Endodermal cell (in vitro differentiated cells): ENCODE data around the gene LZTR1. TPM values are rescaled to one million over a fixed set of nuclear protein-coding genes. Genes with fewer than 3 reads are reported as not detected.

Experiments
- DNase-seq: peaks from one replicate; pipeline ENCODE4 v3.0.0-alpha.2; 2017
- H3K27ac ChIP-seq: 2 replicates; pipeline ENCODE4 v1.5.1; 2013; ENCODE audit warnings: mild to moderate bottlenecking, low read depth, low read length, moderate library complexity
- H3K27me3 ChIP-seq: 2 replicates; pipeline ENCODE4 v1.6.1; 2013; ENCODE audit warnings: mild to moderate bottlenecking, low read length, moderate library complexity; ENCODE audit not compliant: insufficient read depth, control insufficient read depth, poor library complexity, severe bottlenecking
- H3K36me3 ChIP-seq: 2 replicates; pipeline ENCODE4 v1.7.0; 2013; ENCODE audit warnings: mild to moderate bottlenecking, low read length, moderate library complexity; ENCODE audit not compliant: control insufficient read depth, insufficient read depth
- H3K4me1 ChIP-seq: one replicate; pipeline ENCODE4 v1.7.0; 2013; ENCODE audit warnings: low read length; ENCODE audit not compliant: control insufficient read depth, insufficient read depth
- H3K4me3 ChIP-seq: 2 replicates; pipeline ENCODE4 v1.5.1; 2013; ENCODE audit warnings: mild to moderate bottlenecking, low read length, moderate library complexity
- H3K9ac ChIP-seq: 2 replicates; pipeline ENCODE4 v1.6.1; 2013; ENCODE audit warnings: mild to moderate bottlenecking, low read length, moderate library complexity; ENCODE audit not compliant: poor library complexity, severe bottlenecking; ENCODE audit errors: extremely low read depth
- H3K9me3 ChIP-seq: 2 replicates; pipeline ENCODE4 v1.6.1; 2013; ENCODE audit warnings: mild to moderate bottlenecking, low read length, moderate library complexity; ENCODE audit not compliant: control insufficient read depth
- H3K27ac Mint-ChIP-seq: 2 replicates; pipeline ENCODE4 v1.8.0; 2020; ENCODE audit warnings: mixed read lengths
- H3K27me3 Mint-ChIP-seq: 2 replicates; pipeline ENCODE4 v1.8.0; 2021; ENCODE audit warnings: mild to moderate bottlenecking, mixed read lengths; ENCODE audit not compliant: insufficient read depth
- H3K36me3 Mint-ChIP-seq: 2 replicates; pipeline ENCODE4 v1.8.0; 2020; ENCODE audit warnings: low read depth, mixed read lengths
- H3K4me1 Mint-ChIP-seq: 2 replicates; pipeline ENCODE4 v1.8.0; 2020; ENCODE audit warnings: mixed read lengths
- H3K4me3 Mint-ChIP-seq: 2 replicates; pipeline ENCODE4 v1.8.0; 2020; ENCODE audit warnings: mild to moderate bottlenecking, moderate library complexity, mixed read lengths
- H3K9me3 Mint-ChIP-seq: 2 replicates; pipeline ENCODE4 v1.8.0; 2020; ENCODE audit warnings: mild to moderate bottlenecking, mixed read lengths
- CTCF ChIP-seq: fragments of 200-600 bp; sonication (generic); conservative IDR thresholded peaks from 2 replicates; pipeline ENCODE4 v1.5.0; 2021; ENCODE audit warnings: antibody characterized with exemption, mild to moderate bottlenecking
- WGBS, 2 experiments: methylation state at CpG; one replicate each; pipeline versions ENCODE4 v1.1.5 to v1.1.7; 2013; ENCODE audit warnings: missing lambda C conversion rate in 2 of 2, mixed read lengths in 1 of 2; ENCODE audit not compliant: insufficient coverage in 1 of 2, insufficient read length in 1 of 2; 5-methylcytosine and 5-hydroxymethylcytosine counted together
- total RNA-seq, 2 donors: library from RNA; stranded (reverse); fragmentation: NEBNext Ultra II Directional in 1 of 2; extraction: Animal tissue kit (Norgen Biotek cat#: 25700) in 1 of 2; gene quantifications; 2 replicates in 1 of 2; 3 replicates in 1 of 2; pipeline ENCODE4 v1.2.1, GENCODE V29; 2021

The LZTR1 gene
- total RNA-seq, 2 donors from 2014 or later: 56.5 to 73.2 TPM

- no peak overlapping the region for H3K27ac Mint-ChIP-seq
- TF ChIP-seq CTCF: no peak
- peaks cover 37% of the 10 kb centered on the region for H3K36me3 Mint-ChIP-seq
- no peak overlapping the region for H3K9ac ChIP-seq
- peaks cover 12% of the 10 kb centered on the region for H3K4me1 ChIP-seq
- no peaks in the 10 kb centered on the region for H3K9me3 ChIP-seq
- H3K27ac ChIP-seq: no peak overlapping the region
- 96% methylated on average over 6 to 7 of the region's 7 CpGs for whole genome bisulfite sequencing, 2 experiments
- no peaks in the 10 kb centered on the region for H3K27me3 Mint-ChIP-seq
- H3K9me3 Mint-ChIP-seq: no peaks in the 10 kb centered on the region
- H3K4me3 Mint-ChIP-seq: no peak overlapping the region
- no peaks in the 10 kb centered on the region for H3K27me3 ChIP-seq
- no peak for DNase-seq
- H3K36me3 ChIP-seq: peaks cover 55% of the 10 kb centered on the region
- peaks cover 10% of the 10 kb centered on the region for H3K4me1 Mint-ChIP-seq
- H3K4me3 ChIP-seq: no peak overlapping the region
Observed at GRCh38 chr22:20946080-20946986, 35.8 kb upstream of the LZTR1 start.

- Mint-ChIP-seq H3K4me3 (no peak overlapping the region), H3K27me3 (no peaks in the 10 kb centered on the region), H3K4me1 (peaks cover 15% of the 10 kb centered on the region), H3K27ac (no peak overlapping the region), H3K9me3 (no peaks in the 10 kb centered on the region), H3K36me3 (peaks cover 43% of the 10 kb centered on the region)
- Histone ChIP-seq H3K9ac (no peak overlapping the region), H3K4me3 (no peak overlapping the region), H3K27ac (no peak overlapping the region), H3K9me3 (no peaks in the 10 kb centered on the region), H3K27me3 (no peaks in the 10 kb centered on the region), H3K4me1 (peaks cover 13% of the 10 kb centered on the region), H3K36me3 (peaks cover 58% of the 10 kb centered on the region)
- no peak for TF ChIP-seq CTCF
- DNase-seq: no peak
- 78 to 88% methylated on average over 1 of the region's 1 CpG for WGBS, 2 experiments
Observed at GRCh38 chr22:20946991-20947390, 35.1 kb upstream of the LZTR1 start.

GRCh38 chr22:20948450-20948849, 33.6 kb upstream of the LZTR1 start:
- TF ChIP-seq CTCF: no peak
- no peak overlapping the region for H3K4me3 Mint-ChIP-seq
- WGBS, 2 experiments: 74 to 76% methylated on average over 4 to 5 of the region's 5 CpGs
- no peaks in the 10 kb centered on the region for H3K9me3 Mint-ChIP-seq
- Histone ChIP-seq H3K27ac (no peak overlapping the region), H3K9me3 (no peaks in the 10 kb centered on the region), H3K27me3 (no peaks in the 10 kb centered on the region), H3K36me3 (peaks cover 60% of the 10 kb centered on the region), H3K4me3 (no peak overlapping the region), H3K9ac (no peak overlapping the region), H3K4me1 (peaks cover 13% of the 10 kb centered on the region)
- peaks cover 15% of the 10 kb centered on the region for H3K4me1 Mint-ChIP-seq
- no peak for DNase-seq
- H3K27ac Mint-ChIP-seq: peak overlapping the region; percentile 7
- H3K36me3 Mint-ChIP-seq: peaks cover 41% of the 10 kb centered on the region
- H3K27me3 Mint-ChIP-seq: no peaks in the 10 kb centered on the region
